ELR (cell line): Measurements from ENCODE around the gene C1QA.

Experiments used
- DNase-seq: peaks from one replicate; pipeline ENCODE4 v3.0.0-alpha.2; 2015; ENCODE audit warnings: low read depth

The C1QA gene, protein sequence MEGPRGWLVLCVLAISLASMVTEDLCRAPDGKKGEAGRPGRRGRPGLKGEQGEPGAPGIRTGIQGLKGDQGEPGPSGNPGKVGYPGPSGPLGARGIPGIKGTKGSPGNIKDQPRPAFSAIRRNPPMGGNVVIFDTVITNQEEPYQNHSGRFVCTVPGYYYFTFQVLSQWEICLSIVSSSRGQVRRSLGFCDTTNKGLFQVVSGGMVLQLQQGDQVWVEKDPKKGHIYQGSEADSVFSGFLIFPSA

DNA sequence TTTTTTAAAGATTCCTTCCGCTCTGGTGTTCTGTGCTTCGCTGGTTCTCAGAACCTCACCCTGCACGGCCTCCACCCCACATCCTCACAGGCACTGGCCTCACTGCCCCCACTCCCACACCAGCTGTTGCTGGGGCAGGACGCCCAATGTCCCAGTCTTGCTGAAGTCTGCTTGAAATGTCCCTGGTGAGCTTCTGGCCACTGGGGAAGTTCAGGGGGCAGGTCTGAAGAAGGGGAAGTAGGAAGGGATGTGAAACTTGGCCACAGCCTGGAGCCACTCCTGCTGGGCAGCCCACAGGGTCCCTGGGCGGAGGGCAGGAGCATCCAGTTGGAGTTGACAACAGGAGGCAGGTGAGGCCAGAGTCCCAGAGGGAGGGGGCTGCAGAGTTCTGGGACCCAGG is at the start of gene C1QA:
C1QA (plus strand) TSS at position 276 of the 400 bp plus-strand sequence. CDS start 989 bp downstream, outside the sequence.
- DNase-seq = no peak

DNA sequence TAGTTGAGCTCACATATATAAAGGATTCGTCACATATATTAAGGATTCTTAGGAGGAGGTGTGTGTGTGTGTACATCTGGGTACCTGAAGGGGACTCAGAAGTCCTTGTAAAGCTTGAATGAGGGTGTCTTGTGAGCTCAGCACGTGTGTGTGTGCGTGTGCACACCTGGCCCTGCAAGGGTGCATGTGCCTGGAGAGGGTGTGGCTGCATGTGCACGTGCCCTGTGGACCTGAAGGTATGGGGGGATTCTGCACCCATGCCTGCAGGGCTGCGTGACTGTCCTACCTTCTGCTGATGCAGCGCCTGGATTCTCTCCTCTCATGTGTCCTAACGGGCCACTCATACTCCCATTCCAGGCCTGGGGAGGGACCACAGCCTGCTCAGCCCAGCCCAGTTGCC is 49.2 kb upstream of the C1QA start:
- DNase-seq = no peak

DNA sequence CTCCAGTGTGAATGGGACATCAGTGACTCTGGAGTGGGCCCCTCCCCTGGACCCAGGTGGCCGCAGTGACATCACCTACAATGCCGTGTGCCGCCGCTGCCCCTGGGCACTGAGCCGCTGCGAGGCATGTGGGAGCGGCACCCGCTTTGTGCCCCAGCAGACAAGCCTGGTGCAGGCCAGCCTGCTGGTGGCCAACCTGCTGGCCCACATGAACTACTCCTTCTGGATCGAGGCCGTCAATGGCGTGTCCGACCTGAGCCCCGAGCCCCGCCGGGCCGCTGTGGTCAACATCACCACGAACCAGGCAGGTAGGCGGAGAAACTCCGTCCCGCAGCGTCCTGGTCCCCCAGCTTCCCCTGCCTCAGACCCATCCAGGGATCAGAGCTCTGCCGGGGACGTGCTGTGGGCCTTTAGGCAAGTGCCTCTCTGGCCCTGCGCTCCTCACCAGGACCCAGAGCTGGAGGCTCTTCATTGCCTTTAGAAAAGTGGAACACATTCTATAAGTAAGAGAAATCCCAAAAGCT is 47.5 kb upstream of the C1QA start:
- DNase-seq = no peak

DNA sequence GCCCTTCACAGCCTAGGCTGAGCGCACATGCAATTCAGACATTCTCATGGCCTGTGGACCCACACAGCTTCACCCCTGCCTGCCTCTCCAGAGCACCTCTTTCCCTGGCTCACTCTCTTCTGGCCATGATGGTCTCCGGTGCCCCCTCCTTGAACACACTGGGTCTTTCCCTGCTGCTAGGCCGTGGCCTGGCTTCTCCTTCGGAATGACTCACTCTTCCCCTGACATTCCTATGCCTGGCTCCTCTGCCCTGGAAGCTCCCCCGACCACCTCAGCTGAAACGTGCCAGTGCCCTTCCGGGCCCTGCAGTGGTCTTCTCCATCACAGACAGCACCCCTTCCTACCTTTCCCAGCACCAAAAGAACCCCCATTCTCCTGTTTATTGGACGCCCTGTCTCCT is 44.9 kb upstream of the C1QA start:
- peak; percentile 9 for DNase-seq

DNA sequence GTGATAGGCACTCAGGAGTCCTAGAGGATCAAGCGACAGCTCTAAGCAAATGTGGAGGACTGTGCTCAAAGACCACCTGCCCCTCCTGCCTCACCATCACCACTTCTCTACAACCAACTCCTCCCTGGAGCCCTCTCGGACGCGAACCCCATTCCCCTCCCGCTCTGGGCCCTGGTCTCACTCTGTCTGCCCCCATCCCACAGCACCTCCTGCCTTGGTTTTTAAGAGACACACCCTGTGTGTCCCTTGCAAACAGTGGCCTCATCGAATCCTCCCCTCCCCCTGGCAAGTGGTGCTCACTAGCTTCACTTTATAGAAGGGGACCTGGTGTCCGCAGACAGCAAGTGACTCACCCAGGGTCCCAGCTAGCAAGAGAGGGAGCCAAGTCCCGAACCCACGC is 44.4 kb upstream of the C1QA start:
- no peak for DNase-seq

DNA sequence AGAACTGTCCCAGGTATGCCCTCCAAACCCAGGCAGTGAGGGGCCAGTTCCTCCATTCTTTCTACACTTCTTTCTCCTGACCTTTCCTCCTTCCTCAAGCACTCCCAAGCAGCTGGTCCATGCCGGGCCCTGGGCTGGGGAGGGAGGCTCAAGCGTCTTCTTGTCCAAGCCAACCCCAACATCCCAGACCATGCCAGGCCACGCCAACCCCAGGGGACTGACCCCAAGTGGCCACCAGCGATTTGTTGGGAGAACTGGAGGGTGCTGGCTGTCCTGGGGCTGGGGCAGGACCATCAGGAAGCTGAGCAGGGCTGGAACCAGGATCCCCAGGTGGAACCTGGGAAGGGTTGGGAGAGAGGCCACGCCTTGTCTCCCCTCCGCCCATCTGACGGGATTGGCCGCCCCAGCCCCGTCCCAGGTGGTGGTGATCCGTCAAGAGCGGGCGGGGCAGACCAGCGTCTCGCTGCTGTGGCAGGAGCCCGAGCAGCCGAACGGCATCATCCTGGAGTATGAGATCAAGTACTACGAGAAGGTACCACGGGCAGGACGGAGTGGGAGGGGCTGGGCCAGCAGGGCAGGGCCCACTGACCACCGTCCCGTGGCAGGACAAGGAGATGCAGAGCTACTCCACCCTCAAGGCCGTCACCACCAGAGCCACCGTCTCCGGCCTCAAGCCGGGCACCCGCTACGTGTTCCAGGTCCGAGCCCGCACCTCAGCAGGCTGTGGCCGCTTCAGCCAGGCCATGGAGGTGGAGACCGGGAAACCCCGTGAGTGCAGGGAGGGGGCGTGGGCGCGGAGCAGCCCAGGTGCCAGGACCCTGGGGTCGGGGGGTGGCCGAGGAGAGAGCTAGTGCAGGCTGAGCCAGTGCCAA is 43.3 kb upstream of the C1QA start:
- no peak for DNase-seq

DNA sequence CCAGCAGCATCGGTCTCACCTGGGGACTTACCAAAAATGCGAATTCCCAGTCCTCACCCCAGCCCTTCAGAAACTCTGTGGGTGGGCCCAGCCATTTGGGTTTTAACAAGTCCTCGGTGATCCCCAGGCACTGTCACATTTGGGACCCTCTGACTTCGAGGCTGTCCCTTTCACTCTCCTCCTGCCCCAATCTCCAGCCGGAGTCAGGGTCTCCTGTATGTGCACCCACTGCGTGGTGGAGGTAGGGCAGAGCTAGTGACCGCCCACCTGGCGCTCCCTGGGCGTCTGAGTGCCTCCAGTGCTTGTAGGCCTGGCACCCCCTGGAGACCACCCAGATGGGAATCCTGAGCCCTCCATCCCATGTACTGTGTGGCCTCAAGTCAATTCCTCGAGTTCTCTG is 42.0 kb upstream of the C1QA start:
- DNase-seq = no peak

DNA sequence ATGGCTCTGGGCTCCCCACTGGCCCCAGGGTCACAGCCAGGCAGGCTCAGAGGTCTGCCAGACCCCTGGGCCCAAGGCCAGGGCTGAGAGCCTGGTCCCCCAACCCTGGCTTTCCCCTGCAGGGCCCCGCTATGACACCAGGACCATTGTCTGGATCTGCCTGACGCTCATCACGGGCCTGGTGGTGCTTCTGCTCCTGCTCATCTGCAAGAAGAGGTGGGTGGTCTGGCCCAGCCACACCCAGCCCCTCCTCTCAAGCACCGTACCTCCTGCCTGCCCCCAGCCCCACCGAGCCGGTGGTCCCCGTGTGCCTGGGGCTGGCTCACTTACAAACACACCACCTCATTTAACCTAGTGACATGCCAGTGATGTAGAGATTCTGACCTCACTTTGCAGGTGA is 41.3 kb upstream of the C1QA start:
- DNase-seq = no peak

DNA sequence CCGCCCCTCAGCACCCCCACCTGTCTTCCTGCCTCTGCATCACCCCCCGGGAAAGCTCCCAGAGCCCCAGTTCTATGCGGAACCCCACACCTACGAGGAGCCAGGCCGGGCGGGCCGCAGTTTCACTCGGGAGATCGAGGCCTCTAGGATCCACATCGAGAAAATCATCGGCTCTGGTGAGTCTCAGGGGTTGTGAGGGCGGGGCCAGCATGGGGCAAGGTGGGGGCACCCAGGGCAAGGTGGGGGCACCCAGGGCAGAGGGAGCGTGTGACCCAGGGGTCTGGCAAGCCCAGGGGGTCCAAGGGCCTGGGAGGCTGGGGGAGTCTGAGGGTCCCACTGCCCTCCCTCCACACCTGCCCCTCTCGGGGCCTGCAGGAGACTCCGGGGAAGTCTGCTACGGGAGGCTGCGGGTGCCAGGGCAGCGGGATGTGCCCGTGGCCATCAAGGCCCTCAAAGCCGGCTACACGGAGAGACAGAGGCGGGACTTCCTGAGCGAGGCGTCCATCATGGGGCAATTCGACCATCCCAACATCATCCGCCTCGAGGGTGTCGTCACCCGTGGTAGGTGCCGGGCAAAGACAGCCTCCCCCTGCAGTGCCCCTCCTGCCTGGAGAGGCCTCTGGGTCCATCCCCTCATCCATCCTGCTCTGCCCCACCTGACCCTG is 39.0 kb upstream of the C1QA start:
- DNase-seq = no peak

DNA sequence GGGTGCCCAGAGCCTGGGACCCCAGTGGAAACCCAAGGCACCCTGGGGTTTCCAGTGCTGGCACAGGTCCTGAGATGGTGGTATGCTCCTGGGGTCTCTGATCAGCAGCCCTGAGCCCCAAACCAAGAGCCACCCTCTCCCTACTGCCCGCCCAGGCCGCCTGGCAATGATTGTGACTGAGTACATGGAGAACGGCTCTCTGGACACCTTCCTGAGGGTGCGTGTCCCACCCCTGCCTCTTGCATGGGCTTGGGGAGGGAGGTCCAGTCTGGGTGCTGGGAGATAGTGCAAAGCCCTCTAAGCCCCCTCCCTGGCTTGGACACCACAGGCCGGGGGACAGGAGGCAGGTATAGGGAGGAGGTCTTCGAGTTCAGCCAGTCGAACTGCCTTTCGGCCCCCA is 38.4 kb upstream of the C1QA start:
- DNase-seq = no peak

DNA sequence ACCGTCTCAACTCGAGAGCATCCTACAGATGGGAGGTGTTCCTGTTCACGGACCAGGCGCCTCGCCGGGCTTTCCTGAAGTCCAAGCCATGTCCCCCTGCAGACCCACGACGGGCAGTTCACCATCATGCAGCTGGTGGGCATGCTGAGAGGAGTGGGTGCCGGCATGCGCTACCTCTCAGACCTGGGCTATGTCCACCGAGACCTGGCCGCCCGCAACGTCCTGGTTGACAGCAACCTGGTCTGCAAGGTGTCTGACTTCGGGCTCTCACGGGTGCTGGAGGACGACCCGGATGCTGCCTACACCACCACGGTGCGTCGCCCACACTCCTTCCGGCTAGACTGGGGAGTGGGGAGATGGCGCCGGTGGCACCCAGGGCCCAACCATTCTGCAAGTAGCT is 37.7 kb upstream of the C1QA start:
- no peak for DNase-seq

DNA sequence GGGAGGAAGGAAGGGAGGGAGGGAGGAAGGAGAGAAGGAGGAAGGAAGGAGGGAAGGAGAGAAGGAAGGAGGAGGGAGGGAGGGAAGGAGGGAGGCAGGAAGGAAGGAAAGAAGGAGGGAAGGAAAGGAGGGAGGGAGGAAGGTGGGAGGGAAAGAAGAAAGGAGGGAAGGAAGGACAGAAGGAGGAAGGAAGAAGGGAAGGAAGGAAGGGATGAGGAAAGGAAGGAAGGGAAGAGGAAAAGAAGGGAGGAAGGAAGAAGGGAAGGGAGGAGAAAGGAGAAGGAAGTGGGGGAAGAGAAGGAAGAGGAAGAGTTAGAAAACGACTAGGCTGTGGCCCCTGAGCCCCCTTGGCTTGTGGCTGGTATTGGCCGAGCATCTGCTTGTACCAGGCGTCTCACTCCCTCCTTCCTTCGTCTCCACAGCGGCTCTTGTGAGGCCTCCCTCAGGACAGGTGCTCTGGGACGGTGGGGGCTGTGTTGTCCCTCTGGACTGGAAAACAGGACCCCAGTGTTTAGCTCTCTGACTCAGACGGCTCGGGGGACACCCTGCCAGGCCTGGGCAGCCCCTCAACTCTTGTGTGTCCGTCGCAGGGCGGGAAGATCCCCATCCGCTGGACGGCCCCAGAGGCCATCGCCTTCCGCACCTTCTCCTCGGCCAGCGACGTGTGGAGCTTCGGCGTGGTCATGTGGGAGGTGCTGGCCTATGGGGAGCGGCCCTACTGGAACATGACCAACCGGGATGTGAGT is 36.2 kb upstream of the C1QA start:
- no peak for DNase-seq

DNA sequence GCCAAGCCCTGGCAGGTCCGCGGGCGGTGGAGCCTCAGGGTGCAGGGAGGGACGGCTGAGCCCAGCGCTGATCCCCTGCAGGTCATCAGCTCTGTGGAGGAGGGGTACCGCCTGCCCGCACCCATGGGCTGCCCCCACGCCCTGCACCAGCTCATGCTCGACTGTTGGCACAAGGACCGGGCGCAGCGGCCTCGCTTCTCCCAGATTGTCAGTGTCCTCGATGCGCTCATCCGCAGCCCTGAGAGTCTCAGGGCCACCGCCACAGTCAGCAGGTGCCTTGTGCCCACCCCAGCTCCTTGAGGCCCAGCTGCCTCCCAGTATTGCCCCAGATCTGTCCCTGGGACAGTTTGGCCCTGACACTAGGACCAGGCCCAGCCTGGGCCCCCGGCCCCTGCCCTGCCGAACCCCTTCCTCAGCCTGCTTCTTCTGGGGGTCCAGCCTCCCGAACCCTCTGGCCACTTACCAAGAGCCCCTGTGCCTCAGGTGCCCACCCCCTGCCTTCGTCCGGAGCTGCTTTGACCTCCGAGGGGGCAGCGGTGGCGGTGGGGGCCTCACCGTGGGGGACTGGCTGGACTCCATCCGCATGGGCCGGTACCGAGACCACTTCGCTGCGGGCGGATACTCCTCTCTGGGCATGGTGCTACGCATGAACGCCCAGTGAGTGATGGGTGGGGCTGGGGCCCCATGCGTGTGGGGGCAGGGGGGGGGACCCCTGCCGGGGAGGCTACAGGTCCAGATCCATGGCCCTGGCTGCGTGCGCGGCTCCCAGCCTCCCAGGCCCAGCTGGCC is 35.4 kb upstream of the C1QA start:
- no peak for DNase-seq

DNA sequence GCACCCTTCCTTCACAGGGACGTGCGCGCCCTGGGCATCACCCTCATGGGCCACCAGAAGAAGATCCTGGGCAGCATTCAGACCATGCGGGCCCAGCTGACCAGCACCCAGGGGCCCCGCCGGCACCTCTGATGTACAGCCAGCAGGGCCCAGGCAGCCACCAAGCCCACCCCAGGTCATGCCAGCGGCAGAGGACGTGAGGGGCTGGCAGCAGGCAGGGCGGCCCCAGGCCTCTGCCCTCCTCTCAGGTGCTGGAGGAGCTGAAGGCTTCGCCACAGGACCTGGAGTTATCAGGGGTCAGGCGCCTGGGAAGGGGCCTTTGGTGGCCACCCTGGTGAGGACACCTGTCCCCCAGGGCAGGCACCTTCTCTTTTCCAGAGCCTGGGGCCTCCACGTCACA is 34.8 kb upstream of the C1QA start:
- DNase-seq = no peak

DNA sequence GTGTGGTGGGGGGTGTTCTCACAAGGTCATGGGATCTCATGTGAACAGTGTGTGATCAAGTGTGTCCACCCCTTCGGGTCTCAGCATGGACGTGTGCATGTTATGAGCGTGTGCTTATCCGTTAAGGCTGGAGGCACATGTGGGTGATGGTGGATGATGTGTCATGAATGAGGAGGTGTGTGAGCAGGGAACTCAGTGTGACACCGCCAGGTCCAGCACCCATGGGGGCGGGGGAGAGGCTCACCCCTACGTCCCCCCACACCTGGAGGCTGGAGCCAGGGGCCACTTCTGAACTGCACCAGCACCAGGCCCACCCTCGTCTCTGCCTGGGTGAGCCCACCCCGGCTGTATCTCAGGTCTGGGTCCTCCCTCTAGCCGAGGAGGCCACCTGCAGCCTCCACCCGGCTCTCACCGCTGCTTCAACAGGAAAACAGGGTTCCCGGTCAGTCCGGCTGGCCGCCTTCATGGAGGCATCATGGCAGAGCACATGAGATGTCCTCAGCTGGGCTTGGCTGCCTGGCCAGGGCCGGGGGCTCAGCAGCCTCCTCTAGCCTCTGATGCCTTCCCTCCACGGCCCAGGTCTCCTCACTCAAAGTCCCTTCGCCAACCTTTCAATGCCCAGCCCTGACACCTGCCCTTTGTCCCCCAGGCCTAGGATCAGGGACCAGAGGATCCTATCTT is 34.2 kb upstream of the C1QA start:
- DNase-seq = no peak

DNA sequence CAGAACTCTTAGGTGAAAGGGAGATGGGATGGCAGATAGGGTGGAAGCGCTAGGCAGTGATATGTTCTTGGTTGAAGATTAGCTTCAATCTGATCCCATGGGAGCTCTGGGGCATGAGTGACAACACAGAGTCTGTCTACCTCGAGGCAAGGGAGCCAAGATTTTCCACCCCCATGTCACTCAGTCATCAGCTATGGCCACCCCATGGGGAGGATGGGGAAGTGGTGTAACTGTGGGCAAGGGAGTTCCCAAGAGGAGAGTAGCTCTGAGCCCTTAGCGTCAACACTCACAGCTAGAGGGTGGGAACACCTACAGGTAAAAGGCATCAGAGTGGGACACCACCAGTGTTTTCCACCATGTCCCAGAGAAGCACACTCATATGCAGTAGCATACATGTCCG is 30.3 kb upstream of the C1QA start:
- DNase-seq = no peak

DNA sequence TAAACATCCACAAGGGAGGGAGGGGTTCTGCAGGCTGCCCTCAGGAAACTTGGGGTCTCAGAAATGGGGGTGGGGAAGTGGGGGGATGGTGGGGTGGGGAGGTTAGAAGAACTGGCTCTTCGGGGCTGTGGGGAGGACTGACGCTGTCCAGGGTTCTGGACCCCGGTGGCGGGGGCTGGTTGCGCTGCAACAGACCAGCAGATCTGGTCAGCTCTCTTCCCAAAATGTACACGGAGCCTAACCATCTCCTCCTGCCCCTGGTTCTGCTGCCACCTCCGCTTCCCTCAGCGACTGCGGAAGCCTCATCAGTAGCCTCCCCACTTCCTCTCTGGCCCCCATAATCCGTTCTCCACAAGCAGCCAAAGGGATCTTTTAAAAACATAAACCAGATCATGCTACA is 29.3 kb upstream of the C1QA start:
- DNase-seq = no peak

DNA sequence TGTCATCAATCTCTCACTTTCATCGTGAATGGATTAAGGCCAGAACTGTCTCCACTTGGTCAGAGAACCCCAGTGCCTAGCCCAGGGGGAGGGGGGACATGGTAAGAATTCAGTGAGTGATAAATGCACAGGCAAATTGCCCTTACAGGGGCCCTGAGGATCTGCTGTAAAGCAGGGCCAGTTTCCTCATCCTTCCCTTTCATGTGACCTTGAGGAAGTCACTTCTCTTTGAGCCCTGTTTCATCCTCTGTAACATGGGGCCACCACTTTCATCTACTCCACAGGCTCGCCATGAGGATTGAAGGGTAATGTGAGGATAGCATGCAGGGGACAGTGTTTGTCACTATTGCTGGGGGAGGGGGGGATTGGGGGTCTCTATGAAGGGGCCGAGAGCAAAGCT is 28.1 kb upstream of the C1QA start:
- DNase-seq = no peak

DNA sequence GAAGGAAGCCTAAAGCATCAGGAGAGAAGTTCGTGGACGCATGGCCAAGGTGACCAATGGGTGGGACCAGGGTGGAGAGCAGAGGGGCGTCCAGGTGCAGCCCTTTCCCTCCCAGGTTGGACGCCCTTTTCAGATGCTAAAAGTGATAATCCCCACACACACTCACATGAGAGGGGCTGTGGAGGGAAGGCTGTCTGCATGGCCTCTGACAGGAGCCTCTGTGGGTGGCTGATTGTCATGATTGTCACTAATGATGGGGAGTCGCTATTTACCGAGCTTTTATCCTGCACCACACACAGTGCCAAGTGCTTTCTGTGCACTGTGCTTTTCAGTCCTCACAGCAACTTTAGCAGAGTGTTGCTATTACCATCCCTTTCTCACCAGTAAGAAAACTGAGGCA is 27.1 kb upstream of the C1QA start:
- no peak for DNase-seq

DNA sequence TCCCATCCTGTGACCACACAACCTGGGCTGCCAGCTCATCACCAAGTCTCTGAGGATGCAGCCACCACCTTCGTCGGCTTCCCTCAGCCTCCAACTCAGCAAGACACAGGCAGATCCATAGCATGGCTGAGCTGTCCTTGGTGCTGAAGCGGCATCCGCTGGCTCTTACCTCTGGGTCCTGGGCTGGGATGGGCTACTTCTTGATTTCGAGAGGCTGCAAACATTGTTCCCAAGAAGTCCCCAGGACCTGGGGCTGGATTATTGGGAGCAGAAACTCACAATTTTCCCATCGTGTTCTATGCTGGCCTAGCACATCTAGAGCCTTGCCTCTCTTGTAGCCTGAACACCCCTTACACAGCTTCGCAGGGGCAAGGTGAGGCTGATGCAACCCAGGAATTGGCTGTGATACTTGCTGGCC is 24.9 kb upstream of the C1QA start:
- peak; percentile 53 for DNase-seq
